ENCODE results near the gene SHC1. TPM values are rescaled to one million over a fixed set of nuclear protein-coding genes. Genes with fewer than 3 reads are reported as not detected.

SHC1 gene
- polyA plus RNA-seq, 1 of the 3 experiments (the other 2 are of a cell fraction) = 338 TPM

- Histone ChIP-seq H4K20me1 (ENCODE audit: insufficient read depth) (no peaks in the 10 kb centered on the region), H3K27ac (ENCODE audit: low read depth in 2 of 2, low read length in 1 of 2) (no peak overlapping the region), H3F3A (replicated peaks; ENCODE audit: insufficient read depth) (peaks cover 23% of the 10 kb centered on the region), H3K4me2 (no peak overlapping the region), H3K9me2 (no peaks in the 10 kb centered on the region), H3K36me3 (replicated peaks in 1 of 2; ENCODE audit: control insufficient read depth in 1 of 2, insufficient read depth in 2 of 2, low read length in 1 of 2) (no peaks in the 10 kb centered on the region), H3K4me1 (ENCODE audit: control insufficient read depth in 1 of 2, insufficient read depth in 2 of 2, low read depth in 1 of 2, low read length in 1 of 2) (peaks cover 13 to 23% of the 10 kb centered on the region in 2 experiments), H3K79me2 (ENCODE audit: insufficient read depth) (peaks cover 10% of the 10 kb centered on the region), H2AFZ (ENCODE audit: low read depth) (no peak overlapping the region), H3K9ac (no peak overlapping the region), H3K4me3 (ENCODE audit: low read depth in 2 of 2, low read length in 1 of 2) (no peak overlapping the region), H3K27me3 (ENCODE audit: insufficient read depth) (no peaks in the 10 kb centered on the region), H3K9me3 (no peaks in the 10 kb centered on the region)
- DNase-seq = no peak
- ChIA-PET POLR2A (interaction anchor here (1.1 to 3.0 kb wide), 4 partner anchors 15 to 43 kb away, joined by 3 to 18 read pairs (median 11); partner anchors contain the start of genes FLAD1, PBXIP1, PYGO2 and SHC1), CTCF (interaction anchor here (0.6 to 14.0 kb wide), 29 partner anchors 8 to 517 kb away, joined by 3 to 640 read pairs (median 6); partner anchors contain the start of genes ADAM15, CKS1B, CLK2 and EFNA3)
- TF ChIP-seq CTCF (IDR thresholded peaks at IDR 0.05) = peak; percentile 18
- TF ChIP-seq RXRA (IDR thresholded peaks at IDR 0.05; ENCODE audit: borderline replicate concordance, low read depth) = no peak
- WGBS (ENCODE audit: low lambda C conversion rate) = 91% methylated on average over 16 of the region's 16 CpGs
Measured at GRCh38 chr1:154998201-154998780, 27.7 kb upstream of the SHC1 start.

DNA sequence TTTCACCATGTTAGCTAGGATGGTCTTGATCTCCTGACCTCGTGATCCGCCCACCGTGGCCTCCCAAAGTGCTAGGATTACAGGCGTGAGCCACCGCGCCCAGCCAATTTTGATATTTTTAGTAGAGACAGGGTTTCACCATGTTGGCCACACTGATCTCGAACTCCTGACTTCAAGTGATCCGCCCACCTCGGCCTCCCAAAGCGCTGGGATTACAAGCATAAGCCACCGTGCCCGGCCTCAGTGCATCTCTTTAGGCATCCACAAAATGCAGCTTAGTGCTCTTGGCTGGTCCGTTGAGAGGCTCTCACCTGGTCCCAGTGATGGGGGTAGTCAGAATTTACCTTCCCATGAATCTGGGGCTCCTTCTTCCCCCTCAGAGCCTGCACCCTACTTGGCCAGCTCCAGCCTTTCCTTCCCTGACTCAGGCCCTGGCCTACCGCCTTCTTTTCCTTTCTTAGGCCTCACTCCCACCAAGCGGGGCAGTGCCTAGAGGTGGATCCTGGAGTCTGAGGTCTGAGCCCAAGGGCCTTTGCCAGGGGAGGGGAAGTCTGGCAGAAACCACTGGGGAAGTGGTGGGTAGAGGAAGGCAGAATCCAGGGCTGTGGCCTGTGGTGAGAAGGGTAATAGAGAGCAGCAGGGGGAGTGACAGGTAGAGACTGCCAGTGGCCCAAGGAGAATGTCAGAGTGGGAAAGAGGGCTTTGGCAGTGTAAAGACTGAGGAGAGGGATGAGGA lies 26.6 kb upstream of the SHC1 start:
- H3K4me1 ChIP-seq (ENCODE audit: control insufficient read depth in 1 of 2, insufficient read depth in 2 of 2, low read depth in 1 of 2, low read length in 1 of 2) = peaks cover 13 to 27% of the 10 kb centered on the region in 2 experiments
- H3K27ac ChIP-seq (ENCODE audit: low read depth in 2 of 2, low read length in 1 of 2) = no peak overlapping the region
- WGBS (ENCODE audit: low lambda C conversion rate) = 91% methylated on average over 15 of the region's 15 CpGs
- no peak for DNase-seq
- H3K9ac ChIP-seq = no peak overlapping the region
- no peak for TF ChIP-seq MXI1 (IDR thresholded peaks at IDR 0.05; ENCODE audit: low read depth, low read length)
- TF ChIP-seq, protein P1, sequence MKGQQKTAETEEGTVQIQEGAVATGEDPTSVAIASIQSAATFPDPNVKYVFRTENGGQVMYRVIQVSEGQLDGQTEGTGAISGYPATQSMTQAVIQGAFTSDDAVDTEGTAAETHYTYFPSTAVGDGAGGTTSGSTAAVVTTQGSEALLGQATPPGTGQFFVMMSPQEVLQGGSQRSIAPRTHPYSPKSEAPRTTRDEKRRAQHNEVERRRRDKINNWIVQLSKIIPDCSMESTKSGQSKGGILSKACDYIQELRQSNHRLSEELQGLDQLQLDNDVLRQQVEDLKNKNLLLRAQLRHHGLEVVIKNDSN (IDR thresholded peaks at IDR 0.05; ENCODE audit: borderline replicate concordance, low read depth) = no peak
- no peak for TF ChIP-seq SIN3A (IDR thresholded peaks at IDR 0.05; ENCODE audit: borderline replicate concordance, low read depth, low read length)
- TF ChIP-seq, protein P2, sequence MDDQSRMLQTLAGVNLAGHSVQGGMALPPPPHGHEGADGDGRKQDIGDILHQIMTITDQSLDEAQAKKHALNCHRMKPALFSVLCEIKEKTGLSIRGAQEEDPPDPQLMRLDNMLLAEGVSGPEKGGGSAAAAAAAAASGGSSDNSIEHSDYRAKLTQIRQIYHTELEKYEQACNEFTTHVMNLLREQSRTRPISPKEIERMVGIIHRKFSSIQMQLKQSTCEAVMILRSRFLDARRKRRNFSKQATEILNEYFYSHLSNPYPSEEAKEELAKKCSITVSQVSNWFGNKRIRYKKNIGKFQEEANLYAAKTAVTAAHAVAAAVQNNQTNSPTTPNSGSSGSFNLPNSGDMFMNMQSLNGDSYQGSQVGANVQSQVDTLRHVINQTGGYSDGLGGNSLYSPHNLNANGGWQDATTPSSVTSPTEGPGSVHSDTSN (IDR thresholded peaks at IDR 0.05) = no peak
- TF ChIP-seq ELF1 (IDR thresholded peaks at IDR 0.05) = no peak
- no peaks in the 10 kb centered on the region for H3K36me3 ChIP-seq (replicated peaks in 1 of 2; ENCODE audit: control insufficient read depth in 1 of 2, insufficient read depth in 2 of 2, low read length in 1 of 2)
- no peaks in the 10 kb centered on the region for H3K9me3 ChIP-seq
- H4K20me1 ChIP-seq (ENCODE audit: insufficient read depth) = no peaks in the 10 kb centered on the region
- no peaks in the 10 kb centered on the region for H3K9me2 ChIP-seq
- no peak overlapping the region for H3K4me3 ChIP-seq (ENCODE audit: low read depth in 2 of 2, low read length in 1 of 2)
- ChIA-PET CTCF (interaction anchor here (1.0 to 14.0 kb wide), 10 partner anchors 18 to 327 kb away, joined by 3 to 640 read pairs (median 5); partner anchors contain the start of genes CKS1B, FLAD1, PBXIP1 and PYGO2), POLR2A (interaction anchor here (1.1 to 1.2 kb wide), 2 partner anchors 28 to 41 kb away, joined by 3 read pairs; partner anchors contain the start of gene PBXIP1)
- peaks cover 3% of the 10 kb centered on the region; the same call in 1 of the 2 replicates for H3K79me2 ChIP-seq (ENCODE audit: insufficient read depth)
- no peaks in the 10 kb centered on the region for H3K27me3 ChIP-seq (ENCODE audit: insufficient read depth)
- H2AFZ ChIP-seq (ENCODE audit: low read depth) = no peak overlapping the region
- H3K4me2 ChIP-seq = no peak overlapping the region
- H3F3A ChIP-seq (replicated peaks; ENCODE audit: insufficient read depth) = peaks cover 23% of the 10 kb centered on the region

Data from SK-N-SH (cell line).